Activated CD8-positive, alpha-beta T cell treated with anti-CD3 and anti-CD28 coated beads for 36 hours (primary cell): ENCODE measurements around the gene NSMCE1. TPM values are rescaled to one million over a fixed set of nuclear protein-coding genes. Genes with fewer than 3 reads are reported as not detected.

Experiments used
- ATAC-seq: fragments of 200-7000 bp; cut with Tn5 transposase; one replicate; pipeline ENCODE4 v1.10.0; 2021; ENCODE audit warnings: mild to moderate bottlenecking, moderate library complexity
- CTCF ChIA-PET: fragments of 350-600 bp; sonication (Branson Sonifier 250); formaldehyde crosslinking; loops from one replicate; lab custom pipeline; 2021; ENCODE audit warnings: antibody characterized with exemption; lab: Charles Lee
- POLR2A ChIA-PET: fragments of 350-600 bp; sonication (Branson Sonifier 250); formaldehyde crosslinking; loops from one replicate; lab custom pipeline; 2021; ENCODE audit warnings: antibody characterized with exemption; lab: Charles Lee
- DNase-seq: peaks from one replicate; pipeline ENCODE4 v3.0.0-alpha.2; 2020
- H3K27ac Mint-ChIP-seq: one replicate; pipeline ENCODE4 v1.8.0; 2021; ENCODE audit warnings: mild to moderate bottlenecking, mixed read lengths
- H3K27me3 Mint-ChIP-seq: one replicate; pipeline ENCODE4 v1.8.0; 2021; ENCODE audit warnings: mixed read lengths
- H3K36me3 Mint-ChIP-seq: one replicate; pipeline ENCODE4 v1.8.0; 2021; ENCODE audit warnings: low read depth, mixed read lengths
- H3K4me1 Mint-ChIP-seq: one replicate; pipeline ENCODE4 v1.8.0; 2021; ENCODE audit warnings: low read depth, mixed read lengths
- H3K4me3 Mint-ChIP-seq: one replicate; pipeline ENCODE4 v1.8.0; 2021; ENCODE audit warnings: mild to moderate bottlenecking, moderate library complexity, mixed read lengths
- H3K9me3 Mint-ChIP-seq: one replicate; pipeline ENCODE4 v1.8.0; 2021; ENCODE audit warnings: mixed read lengths
- CTCF ChIP-seq: fragments of 200-600 bp; IDR thresholded peaks from one replicate; pipeline ENCODE4 v1.8.0; 2022; ENCODE audit warnings: antibody characterized with exemption, mild to moderate bottlenecking
- intact Hi-C: fragments of 100-400 bp; cut with micrococcal nuclease; formaldehyde crosslinking; loops from one replicate; pipeline ENCODE4 v1.10.0; 2022
- total RNA-seq, 2 experiments: library from RNA; stranded (reverse); gene quantifications; one replicate each; pipeline ENCODE4 v1.2.3, GENCODE V29; 2021

Gene NSMCE1
- total RNA-seq, 2 experiments from 2014 or later, result 150 to 156 TPM

- peak overlapping the region; percentile 98 for H3K27ac Mint-ChIP-seq
- CTCF ChIA-PET, result interaction anchor here (1.1 to 13.1 kb wide), 3 partner anchors 10 to 81 kb away, joined by 3 to 203 read pairs (median 4); no protein-coding TSS in a partner anchor
- H3K36me3 Mint-ChIP-seq, result peaks cover 52% of the 10 kb centered on the region
- intact Hi-C loops, result loop anchor here (5.0 kb wide), 2 partner anchors 36 to 66 kb away; partner anchors contain the start of gene KDM8
- DNase-seq (peak; percentile 79), ATAC-seq (peak; percentile 8)
- H3K27me3 Mint-ChIP-seq, result no peaks in the 10 kb centered on the region
- H3K4me3 Mint-ChIP-seq, result peak overlapping the region; percentile 73
- POLR2A ChIA-PET, result interaction anchor here (0.8 to 10.0 kb wide), 14 partner anchors 11 to 209 kb away, joined by 3 to 257 read pairs (median 4); partner anchors contain the start of gene NSMCE1
- H3K4me1 Mint-ChIP-seq, result peaks cover 87% of the 10 kb centered on the region
- TF ChIP-seq CTCF, result no peak
- H3K9me3 Mint-ChIP-seq, result no peaks in the 10 kb centered on the region
Measured at GRCh38 chr16:27238016-27238587, 30.5 kb downstream of the NSMCE1 start.

- DNase-seq, result peak; percentile 93
- H3K4me1 Mint-ChIP-seq, result peaks cover 87% of the 10 kb centered on the region
- POLR2A ChIA-PET, result interaction anchor here (0.5 to 10.0 kb wide), 26 partner anchors 12 to 213 kb away, joined by 3 to 257 read pairs (median 4); partner anchors contain the start of gene NSMCE1
- peaks cover 57% of the 10 kb centered on the region for H3K36me3 Mint-ChIP-seq
- peak overlapping the region; percentile 98 for H3K27ac Mint-ChIP-seq
- H3K4me3 Mint-ChIP-seq, result peak overlapping the region; percentile 73
- intact Hi-C loops, result loop anchor here (1.0 to 5.0 kb wide), 5 partner anchors 15 to 131 kb away; partner anchors contain the start of gene KDM8
- ATAC-seq, result peak; percentile 77
- no peaks in the 10 kb centered on the region for H3K9me3 Mint-ChIP-seq
- TF ChIP-seq CTCF, result no peak
- no peaks in the 10 kb centered on the region for H3K27me3 Mint-ChIP-seq
- CTCF ChIA-PET, result interaction anchor here (0.8 to 13.1 kb wide), 15 partner anchors 11 to 218 kb away, joined by 3 to 203 read pairs (median 4); partner anchors contain the start of gene NSMCE1
Measured at GRCh38 chr16:27237219-27238015, 31.2 kb downstream of the NSMCE1 start.

- intact Hi-C loops, result loop anchor here (1.0 to 5.0 kb wide), 5 partner anchors 16 to 132 kb away; partner anchors contain the start of gene KDM8
- H3K4me3 Mint-ChIP-seq, result peak overlapping the region; percentile 73
- H3K27me3 Mint-ChIP-seq, result no peaks in the 10 kb centered on the region
- H3K4me1 Mint-ChIP-seq, result peaks cover 87% of the 10 kb centered on the region
- POLR2A ChIA-PET, result interaction anchor here (0.7 to 10.0 kb wide), 26 partner anchors 12 to 214 kb away, joined by 3 to 257 read pairs (median 4); partner anchors contain the start of gene NSMCE1
- DNase-seq, result no peak
- no peaks in the 10 kb centered on the region for H3K9me3 Mint-ChIP-seq
- H3K27ac Mint-ChIP-seq, result peak overlapping the region; percentile 98
- CTCF ChIA-PET, result interaction anchor here (0.8 to 13.1 kb wide), 19 partner anchors 11 to 219 kb away, joined by 3 to 203 read pairs (median 4); partner anchors contain the start of gene NSMCE1
- no peak for TF ChIP-seq CTCF
- ATAC-seq, result peak; percentile 34
- H3K36me3 Mint-ChIP-seq, result peaks cover 60% of the 10 kb centered on the region
Measured at GRCh38 chr16:27236635-27237218, 31.8 kb downstream of the NSMCE1 start.

- no peak for DNase-seq
- ATAC-seq, result no peak
- ChIA-PET CTCF (interaction anchor here (0.9 to 13.1 kb wide), 32 partner anchors 10 to 221 kb away, joined by 3 to 203 read pairs (median 9); partner anchors contain the start of genes KDM8 and NSMCE1), POLR2A (interaction anchor here (0.8 to 10.0 kb wide), 19 partner anchors 10 to 214 kb away, joined by 3 to 257 read pairs (median 9); partner anchors contain the start of genes IL21R, KDM8 and NSMCE1)
- H3K9me3 Mint-ChIP-seq, result no peaks in the 10 kb centered on the region
- H3K4me3 Mint-ChIP-seq, result peak overlapping the region; percentile 73
- H3K4me1 Mint-ChIP-seq, result peaks cover 90% of the 10 kb centered on the region
- H3K36me3 Mint-ChIP-seq, result peaks cover 59% of the 10 kb centered on the region
- intact Hi-C loops, result loop anchor here (2.0 to 5.0 kb wide), 4 partner anchors 17 to 64 kb away; partner anchors contain the start of genes KDM8 and NSMCE1
- H3K27me3 Mint-ChIP-seq, result no peaks in the 10 kb centered on the region
- H3K27ac Mint-ChIP-seq, result peak overlapping the region; percentile 98
- TF ChIP-seq CTCF, result no peak
Measured at GRCh38 chr16:27235938-27236245, 32.7 kb downstream of the NSMCE1 start.
